Measurements from ENCODE around the gene SPATA19. TPM values are rescaled to one million over a fixed set of nuclear protein-coding genes. Genes with fewer than 3 reads are reported as not detected.
"Not testable (repeated sequence)": the region's sequence is repeated elsewhere in the genome, so short reads cannot be mapped to it uniquely, and the experiment has no call there.

The SPATA19 gene
- polyA plus RNA-seq, 2 of the 4 experiments (the other 2 are of a cell fraction) = not detected

GRCh38 chr11:133860151-133860550, 14.8 kb upstream of the SPATA19 start:
- Histone ChIP-seq H3K27ac (no peak overlapping the region), H3K4me3 (no peak overlapping the region), H3K4me1 (no peaks in the 10 kb centered on the region), H3K9me3 (no peaks in the 10 kb centered on the region), H3K4me2 (no peak overlapping the region)
- CTCF ChIA-PET = no interaction called here
- no peak for DNase-seq (ENCODE audit: low read depth in 1 of 2, low spot score in 1 of 2)
- no peak for TF ChIP-seq ZFP36 (IDR thresholded peaks at IDR 0.05; ENCODE audit: borderline replicate concordance, partially characterized antibody)
- TF ChIP-seq FOXS1 (CRISPR knock-in tag; IDR thresholded peaks at IDR 0.05) = no peak
- TF ChIP-seq RARB (CRISPR knock-in tag; IDR thresholded peaks at IDR 0.05) = no peak
- TF ChIP-seq SREBF2 (IDR thresholded peaks at IDR 0.05) = no peak
- no peak for TF ChIP-seq HES2 (IDR thresholded peaks at IDR 0.05)
- TF ChIP-seq ZSCAN20 (CRISPR knock-in tag; IDR thresholded peaks at IDR 0.05) = no peak
- no peak for TF ChIP-seq SMC3 (IDR thresholded peaks at IDR 0.05)
- TF ChIP-seq RNF2 (IDR thresholded peaks at IDR 0.05; ENCODE audit: borderline replicate concordance, low read depth) = no peak
- TF ChIP-seq CTCF (IDR thresholded peaks at IDR 0.05) = no peak
- POLR2A ChIA-PET = no interaction called here
- 1% methylated on average over 6 of the region's 6 CpGs for WGBS (ENCODE audit: missing lambda C conversion rate)
- ATAC-seq = no peak
- no peak for FAIRE-seq

GRCh38 chr11:133854330-133854960, 9.1 kb upstream of the SPATA19 start:
- H3K27ac ChIP-seq; ATAC-seq; POLR2A ChIA-PET; H3K4me3 ChIP-seq; CTCF ChIA-PET; H3K4me1 ChIP-seq; DNase-seq (ENCODE audit: low read depth in 1 of 2, low spot score in 1 of 2); FAIRE-seq; H3K9me3 ChIP-seq; H3K4me2 ChIP-seq: not testable (repeated sequence)
- WGBS (ENCODE audit: missing lambda C conversion rate) = 40% methylated on average over 8 of the region's 13 CpGs

GRCh38 chr11:133844217-133844616, 1.1 kb downstream of the SPATA19 start:
- Histone ChIP-seq H3K4me2 (no peak overlapping the region), H3K9me3 (no peaks in the 10 kb centered on the region), H3K27ac (no peak overlapping the region), H3K4me1 (no peaks in the 10 kb centered on the region), H3K4me3 (no peak overlapping the region)
- DNase-seq (ENCODE audit: low read depth in 1 of 2, low spot score in 1 of 2) = no peak
- ATAC-seq = no peak
- WGBS (ENCODE audit: missing lambda C conversion rate) = 3% methylated on average over 4 of the region's 6 CpGs
- TF ChIP-seq ZSCAN20 (CRISPR knock-in tag; IDR thresholded peaks at IDR 0.05) (no peak), RCOR1 (IDR thresholded peaks at IDR 0.05; ENCODE audit: low read depth, low read length) (no peak), CHD4 (IDR thresholded peaks at IDR 0.05; ENCODE audit: borderline replicate concordance) (no peak), SREBF2 (IDR thresholded peaks at IDR 0.05) (no peak), JUNB (IDR thresholded peaks at IDR 0.05) (no peak), FOXS1 (CRISPR knock-in tag; IDR thresholded peaks at IDR 0.05) (no peak), ATOH8 (CRISPR knock-in tag; IDR thresholded peaks at IDR 0.05; ENCODE audit: low read depth) (no peak), NFE2L2 (conservative IDR thresholded peaks at IDR 0.05; ENCODE audit: low read length) (no peak), HEYL (CRISPR knock-in tag; IDR thresholded peaks at IDR 0.05) (no peak), POLR2A (IDR thresholded peaks at IDR 0.05; ENCODE audit: low read length) (no peak), FOSL2 (IDR thresholded peaks at IDR 0.05) (no peak), FOSL2 (CRISPR knock-in tag; IDR thresholded peaks at IDR 0.05) (no peak), POLR2AphosphoS2 (conservative IDR thresholded peaks at IDR 0.05; ENCODE audit: low read length) (no peak), MAFK (IDR thresholded peaks at IDR 0.05; ENCODE audit: partially characterized antibody) (no peak), EHF (CRISPR knock-in tag; IDR thresholded peaks at IDR 0.05) (no peak), EHMT2 (IDR thresholded peaks at IDR 0.05; ENCODE audit: low read depth) (no peak), RARB (CRISPR knock-in tag; IDR thresholded peaks at IDR 0.05) (no peak)
- ChIA-PET CTCF (interaction anchor here (1.8 kb wide), 1 partner anchor 9 kb away, joined by 6 read pairs; no protein-coding TSS in a partner anchor), POLR2A (no interaction called here)
- FAIRE-seq = no peak

Data from A549 (cell line).